Liver (tissue), 9 donors: Measurements from ENCODE around the gene NACAD. TPM values are rescaled to one million over a fixed set of nuclear protein-coding genes. Genes with fewer than 3 reads are reported as not detected.

ENCODE experiments used
- DNase-seq: peaks from one replicate; pipeline ENCODE4 v3.0.0-alpha.2; 2017; ENCODE audit warnings: low spot score
- H3K27ac ChIP-seq, 2 donors: one replicate each; pipeline ENCODE4 v1.7.0; 2013; ENCODE audit warnings: inconsistent platforms in 2 of 2, low read length in 2 of 2, control low read depth in 1 of 2, low read depth in 1 of 2, mild to moderate bottlenecking in 1 of 2
- H3K27me3 ChIP-seq, 4 donors: one replicate each; pipeline versions ENCODE4 v1.6.1 to v1.7.0; 2013; ENCODE audit warnings: low read length in 3 of 4, inconsistent platforms in 1 of 4, mild to moderate bottlenecking in 1 of 4, moderate library complexity in 1 of 4; ENCODE audit not compliant: control insufficient read depth in 4 of 4, insufficient read depth in 4 of 4
- H3K36me3 ChIP-seq, 4 donors: one replicate each; pipeline versions ENCODE4 v1.6.1 to v1.7.0; 2013; ENCODE audit warnings: low read length in 3 of 4, mild to moderate bottlenecking in 3 of 4, low read depth in 1 of 4, moderate library complexity in 1 of 4; ENCODE audit not compliant: control insufficient read depth in 4 of 4, insufficient read depth in 3 of 4
- H3K4me1 ChIP-seq, 4 donors: one replicate each; pipeline versions ENCODE4 v1.6.1 to v1.7.0; 2013; ENCODE audit warnings: low read length in 3 of 4, mild to moderate bottlenecking in 3 of 4, moderate library complexity in 1 of 4; ENCODE audit not compliant: control insufficient read depth in 4 of 4, insufficient read depth in 4 of 4
- H3K4me3 ChIP-seq, 3 donors: one replicate each; pipeline versions ENCODE4 v1.6.1 to v1.7.0; 2013; ENCODE audit warnings: low read length in 3 of 3, control low read depth in 1 of 3, low read depth in 1 of 3, mild to moderate bottlenecking in 1 of 3
- H3K9ac ChIP-seq, 2 donors: one replicate each; pipeline ENCODE4 v1.7.0; 2013; ENCODE audit warnings: low read length in 2 of 2, mild to moderate bottlenecking in 2 of 2, moderate library complexity in 2 of 2, control low read depth in 1 of 2, low read depth in 1 of 2
- H3K9me3 ChIP-seq, 4 donors: one replicate each; pipeline versions ENCODE4 v1.6.1 to v1.7.0; 2013; ENCODE audit warnings: low read length in 3 of 4; ENCODE audit not compliant: control insufficient read depth in 4 of 4
- EGR1 ChIP-seq, 2 donors: IDR thresholded peaks; 2 replicates each; pipeline ENCODE4 v1.6.1; 2016 to 2018; ENCODE audit warnings: antibody characterized with exemption in 2 of 2, low read depth in 2 of 2
- FOXA1 ChIP-seq: IDR thresholded peaks from 2 replicates; pipeline ENCODE4 v1.6.1; 2016; ENCODE audit warnings: antibody characterized with exemption
- FOXA2 ChIP-seq: IDR thresholded peaks from 2 replicates; pipeline ENCODE4 v1.6.1; 2016; ENCODE audit warnings: antibody characterized with exemption
- GABPA ChIP-seq, 2 donors: IDR thresholded peaks in 1 of 2; conservative IDR thresholded peaks in 1 of 2; 2 replicates each; pipeline ENCODE4 v1.6.1; 2016; ENCODE audit warnings: antibody characterized with exemption in 2 of 2, mild to moderate bottlenecking in 1 of 2, moderate library complexity in 1 of 2
- HNF4A ChIP-seq, 2 donors: conservative IDR thresholded peaks; 2 replicates each; pipeline ENCODE4 v1.6.1; 2016; ENCODE audit warnings: antibody characterized with exemption in 2 of 2, mild to moderate bottlenecking in 2 of 2
- HNF4G ChIP-seq: IDR thresholded peaks from 2 replicates; pipeline ENCODE4 v1.6.1; 2016; ENCODE audit warnings: antibody characterized with exemption
- JUND ChIP-seq, 2 donors: IDR thresholded peaks; 2 replicates each; pipeline ENCODE4 v1.6.1; 2016; ENCODE audit warnings: antibody characterized with exemption in 2 of 2
- MAX ChIP-seq: IDR thresholded peaks from 2 replicates; pipeline ENCODE4 v1.6.1; 2016; ENCODE audit warnings: antibody characterized with exemption
- NR2F2 ChIP-seq: IDR thresholded peaks from 2 replicates; pipeline ENCODE4 v1.6.1; 2016; ENCODE audit warnings: antibody characterized with exemption
- RAD21 ChIP-seq, 2 donors: IDR thresholded peaks; 2 replicates each; pipeline ENCODE4 v1.6.1; 2016; ENCODE audit warnings: antibody characterized with exemption in 2 of 2, mild to moderate bottlenecking in 2 of 2
- RXRA ChIP-seq, 2 donors: IDR thresholded peaks; 2 replicates each; pipeline ENCODE4 v1.6.1; 2017 to 2018; ENCODE audit warnings: antibody characterized with exemption in 2 of 2, mild to moderate bottlenecking in 1 of 2
- SP1 ChIP-seq: IDR thresholded peaks from 2 replicates; pipeline ENCODE4 v1.6.1; 2018; ENCODE audit warnings: antibody characterized with exemption, mild to moderate bottlenecking
- TAF1 ChIP-seq: conservative IDR thresholded peaks from 2 replicates; pipeline ENCODE4 v1.6.1; 2016; ENCODE audit warnings: antibody characterized with exemption, mild to moderate bottlenecking
- YY1 ChIP-seq: IDR thresholded peaks from 2 replicates; pipeline ENCODE4 v1.6.1; 2016; ENCODE audit warnings: antibody characterized with exemption, mild to moderate bottlenecking
- ZBTB33 ChIP-seq: IDR thresholded peaks from 2 replicates; pipeline ENCODE4 v1.6.1; 2016; ENCODE audit warnings: antibody characterized with exemption
- WGBS: extraction: QIAGEN DNeasy Blood & Tissue Kit; methylation state at CpG from one replicate; pipeline ENCODE4 v1.1.7; 2013; 5-methylcytosine and 5-hydroxymethylcytosine counted together
- polyA plus RNA-seq, 2 donors: library from polyadenylated mRNA; stranded (reverse) in 1 of 2; unstranded in 1 of 2; fragments of 200-250 nt in 1 of 2; fragments of >200 nt in 1 of 2; fragmentation: Nextera tagmentation in 1 of 2; extraction: Ambion mirVana in 1 of 2; gene quantifications; one replicate each; pipeline versions ENCODE4 v1.2.1 to v1.2.3, GENCODE V29; 2013 to 2015
- total RNA-seq, 2 donors: library from RNA; depleted of rRNA; stranded (reverse); fragments of >200 nt; gene quantifications; one replicate each; pipeline ENCODE4 v1.2.3, GENCODE V29; 2014
- TF ChIP-seq, protein P1 (sequence below): IDR thresholded peaks from 2 replicates; pipeline ENCODE4 v1.6.1; 2016; ENCODE audit warnings: antibody characterized with exemption
- TF ChIP-seq, protein P2 (sequence below): IDR thresholded peaks from 2 replicates; pipeline ENCODE4 v1.6.1; 2016; ENCODE audit warnings: antibody characterized with exemption, mild to moderate bottlenecking
- TF ChIP-seq, protein P3 (sequence below): fragments of 150-350 bp; IDR thresholded peaks from 2 replicates; pipeline ENCODE4 v1.5.1; 2017; ENCODE audit warnings: improper control_type of control experiment, low read depth, low read length; ENCODE audit not compliant: missing input control
- donor health status: healthy.
- donor health status: healthy.
- donor health status: healthy.
- donor health status: healthy.
- donor health status: healthy.

The NACAD gene
- total and polyA plus RNA-seq, 4 donors: 0.03 to 0.14 (median 0.09) TPM

DNA sequence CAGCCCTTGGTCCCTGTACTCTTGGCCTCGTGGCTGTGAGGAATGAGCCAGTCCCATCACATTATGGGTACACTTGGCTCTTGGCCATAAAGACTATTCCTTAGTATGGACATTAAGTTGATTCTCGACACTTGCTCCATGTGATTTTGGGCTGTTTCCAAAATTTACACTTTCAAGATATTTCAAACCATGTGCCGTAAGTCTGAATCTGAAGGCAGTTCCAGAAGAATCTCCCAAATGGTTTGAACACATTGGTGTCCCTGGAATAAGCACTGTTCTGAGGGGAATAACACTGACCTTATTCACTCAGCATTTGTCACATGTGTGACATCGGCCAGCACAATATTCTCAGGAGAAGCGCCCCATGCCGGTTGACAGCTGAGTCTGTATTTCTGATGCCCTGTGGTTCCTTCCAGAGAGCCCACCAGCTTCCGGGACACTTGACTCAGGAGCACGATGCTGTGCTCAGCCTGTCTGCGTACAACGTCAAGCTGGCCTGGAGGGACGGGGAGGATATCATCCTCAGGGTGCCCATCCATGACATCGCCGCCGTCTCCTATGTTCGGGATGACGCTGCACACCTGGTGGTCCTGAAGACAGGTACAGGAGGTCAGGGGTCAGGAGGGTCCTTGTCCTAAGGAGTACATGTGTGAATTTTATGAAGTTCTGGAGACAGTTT, 24.6 kb downstream of the NACAD start:
- WGBS: 94% methylated on average over 16 of the region's 16 CpGs
- Histone ChIP-seq H3K36me3 (peaks cover 13 to 43% (median 32%) of the 10 kb centered on the region in 4 donors), H3K4me3 (no peak overlapping the region), H3K9me3 (no peaks in the 10 kb centered on the region), H3K9ac (no peak overlapping the region), H3K27ac (no peak overlapping the region), H3K27me3 (no peaks in the 10 kb centered on the region), H3K4me1 (no peaks in the 10 kb centered on the region)
- DNase-seq: no peak
- TF ChIP-seq RAD21 (IDR thresholded peaks at IDR 0.05) (no peak), ZBTB33 (no peak), FOXA2 (no peak), NR2F2 (no peak), SP1 (no peak), TAF1 (no peak), EGR1 (IDR thresholded peaks at IDR 0.05; ENCODE audit: low read depth in 2 of 2) (no peak), HNF4G (no peak), MAX (no peak), RXRA (IDR thresholded peaks at IDR 0.05) (no peak), FOXA1 (no peak), HNF4A (conservative IDR thresholded peaks at IDR 0.05) (no peak), JUND (IDR thresholded peaks at IDR 0.05) (no peak), YY1 (no peak), GABPA (IDR thresholded peaks at IDR 0.05 in 1 of 2, conservative IDR thresholded peaks at IDR 0.05 in 1 of 2) (no peak)
- TF ChIP-seq, protein P1, sequence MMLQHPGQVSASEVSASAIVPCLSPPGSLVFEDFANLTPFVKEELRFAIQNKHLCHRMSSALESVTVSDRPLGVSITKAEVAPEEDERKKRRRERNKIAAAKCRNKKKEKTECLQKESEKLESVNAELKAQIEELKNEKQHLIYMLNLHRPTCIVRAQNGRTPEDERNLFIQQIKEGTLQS: no peak
- TF ChIP-seq, protein P2, sequence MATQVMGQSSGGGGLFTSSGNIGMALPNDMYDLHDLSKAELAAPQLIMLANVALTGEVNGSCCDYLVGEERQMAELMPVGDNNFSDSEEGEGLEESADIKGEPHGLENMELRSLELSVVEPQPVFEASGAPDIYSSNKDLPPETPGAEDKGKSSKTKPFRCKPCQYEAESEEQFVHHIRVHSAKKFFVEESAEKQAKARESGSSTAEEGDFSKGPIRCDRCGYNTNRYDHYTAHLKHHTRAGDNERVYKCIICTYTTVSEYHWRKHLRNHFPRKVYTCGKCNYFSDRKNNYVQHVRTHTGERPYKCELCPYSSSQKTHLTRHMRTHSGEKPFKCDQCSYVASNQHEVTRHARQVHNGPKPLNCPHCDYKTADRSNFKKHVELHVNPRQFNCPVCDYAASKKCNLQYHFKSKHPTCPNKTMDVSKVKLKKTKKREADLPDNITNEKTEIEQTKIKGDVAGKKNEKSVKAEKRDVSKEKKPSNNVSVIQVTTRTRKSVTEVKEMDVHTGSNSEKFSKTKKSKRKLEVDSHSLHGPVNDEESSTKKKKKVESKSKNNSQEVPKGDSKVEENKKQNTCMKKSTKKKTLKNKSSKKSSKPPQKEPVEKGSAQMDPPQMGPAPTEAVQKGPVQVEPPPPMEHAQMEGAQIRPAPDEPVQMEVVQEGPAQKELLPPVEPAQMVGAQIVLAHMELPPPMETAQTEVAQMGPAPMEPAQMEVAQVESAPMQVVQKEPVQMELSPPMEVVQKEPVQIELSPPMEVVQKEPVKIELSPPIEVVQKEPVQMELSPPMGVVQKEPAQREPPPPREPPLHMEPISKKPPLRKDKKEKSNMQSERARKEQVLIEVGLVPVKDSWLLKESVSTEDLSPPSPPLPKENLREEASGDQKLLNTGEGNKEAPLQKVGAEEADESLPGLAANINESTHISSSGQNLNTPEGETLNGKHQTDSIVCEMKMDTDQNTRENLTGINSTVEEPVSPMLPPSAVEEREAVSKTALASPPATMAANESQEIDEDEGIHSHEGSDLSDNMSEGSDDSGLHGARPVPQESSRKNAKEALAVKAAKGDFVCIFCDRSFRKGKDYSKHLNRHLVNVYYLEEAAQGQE: no peak
- TF ChIP-seq, protein P3, sequence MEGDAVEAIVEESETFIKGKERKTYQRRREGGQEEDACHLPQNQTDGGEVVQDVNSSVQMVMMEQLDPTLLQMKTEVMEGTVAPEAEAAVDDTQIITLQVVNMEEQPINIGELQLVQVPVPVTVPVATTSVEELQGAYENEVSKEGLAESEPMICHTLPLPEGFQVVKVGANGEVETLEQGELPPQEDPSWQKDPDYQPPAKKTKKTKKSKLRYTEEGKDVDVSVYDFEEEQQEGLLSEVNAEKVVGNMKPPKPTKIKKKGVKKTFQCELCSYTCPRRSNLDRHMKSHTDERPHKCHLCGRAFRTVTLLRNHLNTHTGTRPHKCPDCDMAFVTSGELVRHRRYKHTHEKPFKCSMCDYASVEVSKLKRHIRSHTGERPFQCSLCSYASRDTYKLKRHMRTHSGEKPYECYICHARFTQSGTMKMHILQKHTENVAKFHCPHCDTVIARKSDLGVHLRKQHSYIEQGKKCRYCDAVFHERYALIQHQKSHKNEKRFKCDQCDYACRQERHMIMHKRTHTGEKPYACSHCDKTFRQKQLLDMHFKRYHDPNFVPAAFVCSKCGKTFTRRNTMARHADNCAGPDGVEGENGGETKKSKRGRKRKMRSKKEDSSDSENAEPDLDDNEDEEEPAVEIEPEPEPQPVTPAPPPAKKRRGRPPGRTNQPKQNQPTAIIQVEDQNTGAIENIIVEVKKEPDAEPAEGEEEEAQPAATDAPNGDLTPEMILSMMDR: no peak
